HG03097 (cell line): ENCODE data around the gene CDH23.

Experiments
- ATAC-seq: cut with Tn5 transposase; IDR thresholded peaks from one replicate; pipeline ENCODE4 v1.9.1; 2021; ENCODE audit not compliant: unreplicated experiment, low FRiP score

Gene CDH23

GRCh38 chr10:71528371-71529206 lies 131.9 kb downstream of the CDH23 start:
- no peak for ATAC-seq

GRCh38 chr10:71529207-71529827 lies 132.6 kb downstream of the CDH23 start:
- no peak for ATAC-seq

- no peak for ATAC-seq
These were observed 134.1 kb downstream of the CDH23 start for GRCh38 chr10:71530781-71531180.

GRCh38 chr10:71531485-71532446 lies 135.0 kb downstream of the CDH23 start:
- ATAC-seq: no peak

- ATAC-seq: no peak
These were observed 136.2 kb downstream of the CDH23 start for GRCh38 chr10:71532878-71533277.

- no peak for ATAC-seq
These were observed 137.2 kb downstream of the CDH23 start for GRCh38 chr10:71533936-71534335.

- ATAC-seq: no peak
These were observed 138.0 kb downstream of the CDH23 start for GRCh38 chr10:71534568-71535194.

- no peak for ATAC-seq
These were observed 139.6 kb downstream of the CDH23 start for GRCh38 chr10:71536332-71536731.

- no peak for ATAC-seq
These were observed 140.4 kb downstream of the CDH23 start for GRCh38 chr10:71537125-71537524.

- no peak for ATAC-seq
These were observed 141.0 kb downstream of the CDH23 start for GRCh38 chr10:71537681-71538080.

- no peak for ATAC-seq
These were observed 142.0 kb downstream of the CDH23 start for GRCh38 chr10:71538608-71539260.

- ATAC-seq: no peak
These were observed 142.9 kb downstream of the CDH23 start for GRCh38 chr10:71539442-71540118.

- no peak for ATAC-seq
These were observed 145.8 kb downstream of the CDH23 start for GRCh38 chr10:71542478-71542877.

GRCh38 chr10:71543608-71544170 lies 147.0 kb downstream of the CDH23 start:
- ATAC-seq: no peak

- no peak for ATAC-seq
These were observed 148.3 kb downstream of the CDH23 start for GRCh38 chr10:71545001-71545400.

- ATAC-seq: no peak
These were observed 149.5 kb downstream of the CDH23 start for GRCh38 chr10:71546220-71546619.

GRCh38 chr10:71547312-71547711 lies 150.6 kb downstream of the CDH23 start:
- ATAC-seq: no peak

GRCh38 chr10:71547876-71548846 lies 151.4 kb downstream of the CDH23 start:
- no peak for ATAC-seq
